ENCODE data around the gene ABL2. TPM values are rescaled to one million over a fixed set of nuclear protein-coding genes. Genes with fewer than 3 reads are reported as not detected.
"Not testable (repeated sequence)": the region's sequence is repeated elsewhere in the genome, so short reads cannot be mapped to it uniquely, and the experiment has no call there.

Gene ABL2
- total and polyA plus RNA-seq, 12 donors: 2.5 to 14.4 (median 10.9) TPM

GRCh38 chr1:179178183-179178582 is 51.3 kb downstream of the ABL2 start:
- H3K27ac ChIP-seq: no peak overlapping the region
- WGBS, 2 donors: 90 to 94% methylated on average over 4 of the region's 4 CpGs
- no peaks in the 10 kb centered on the region for H3K9me3 ChIP-seq
- H3K36me3 ChIP-seq: no peaks in the 10 kb centered on the region
- H3K4me1 ChIP-seq: peaks cover 0 to 49% (median 33%) of the 10 kb centered on the region in 9 donors
- no peak for TF ChIP-seq CTCF (IDR thresholded peaks at IDR 0.05)
- H3K4me3 ChIP-seq: no peak overlapping the region
- no peaks in the 10 kb centered on the region for H3K27me3 ChIP-seq
- intact Hi-C loops (cut with DNase I): no loop called here
- DNase-seq: no peak
- no peak for ATAC-seq

- no peak for TF ChIP-seq CTCF (IDR thresholded peaks at IDR 0.05)
- 96 to 99% methylated on average over 2 of the region's 2 CpGs for WGBS, 2 donors
- Histone ChIP-seq H3K27ac (peak overlapping the region in 1 of 10 donors; percentile 2), H3K9me3 (no peaks in the 10 kb centered on the region), H3K4me3 (no peak overlapping the region), H3K27me3 (no peaks in the 10 kb centered on the region), H3K36me3 (no peaks in the 10 kb centered on the region), H3K4me1 (peaks cover 0 to 49% (median 33%) of the 10 kb centered on the region in 9 donors)
- intact Hi-C loops (cut with DNase I): no loop called here
- DNase-seq (no peak), ATAC-seq (no peak)
Measured at GRCh38 chr1:179177615-179178014, 51.9 kb downstream of the ABL2 start.

DNA sequence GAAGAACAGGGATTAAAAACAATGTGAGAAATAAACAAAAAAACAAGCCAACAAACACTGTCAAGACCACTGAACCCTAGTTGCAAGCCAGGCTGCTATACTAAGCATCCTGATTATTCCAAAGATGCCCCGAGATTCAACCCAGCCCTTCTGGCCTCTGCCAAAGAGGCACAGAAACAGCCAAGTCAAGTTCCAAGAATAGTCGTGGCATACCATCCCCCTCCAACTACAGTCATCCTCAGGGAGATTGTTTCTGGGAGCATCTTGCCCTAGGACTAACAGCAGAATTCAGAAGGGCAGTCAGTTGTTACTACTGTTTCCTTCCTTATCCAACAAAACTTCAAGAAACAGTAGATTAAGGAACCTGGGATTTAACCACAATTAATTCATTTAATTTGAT is 52.3 kb downstream of the ABL2 start:
- Histone ChIP-seq H3K27ac (peak overlapping the region in 4 of 10 donors; percentile 2 to 24 (median 16)), H3K9me3 (no peaks in the 10 kb centered on the region), H3K4me1 (peaks cover 0 to 49% (median 33%) of the 10 kb centered on the region in 9 donors), H3K27me3 (no peaks in the 10 kb centered on the region), H3K36me3 (no peaks in the 10 kb centered on the region), H3K4me3 (no peak overlapping the region)
- DNase-seq: peak in 1 of 2 donors; percentile 30
- peak; percentile 31 to 80 (median 60) for ATAC-seq
- no peak for TF ChIP-seq CTCF (IDR thresholded peaks at IDR 0.05)
- intact Hi-C loops (cut with DNase I): no loop called here
- 5 to 14% methylated on average over 2 of the region's 2 CpGs for WGBS, 2 donors

DNA sequence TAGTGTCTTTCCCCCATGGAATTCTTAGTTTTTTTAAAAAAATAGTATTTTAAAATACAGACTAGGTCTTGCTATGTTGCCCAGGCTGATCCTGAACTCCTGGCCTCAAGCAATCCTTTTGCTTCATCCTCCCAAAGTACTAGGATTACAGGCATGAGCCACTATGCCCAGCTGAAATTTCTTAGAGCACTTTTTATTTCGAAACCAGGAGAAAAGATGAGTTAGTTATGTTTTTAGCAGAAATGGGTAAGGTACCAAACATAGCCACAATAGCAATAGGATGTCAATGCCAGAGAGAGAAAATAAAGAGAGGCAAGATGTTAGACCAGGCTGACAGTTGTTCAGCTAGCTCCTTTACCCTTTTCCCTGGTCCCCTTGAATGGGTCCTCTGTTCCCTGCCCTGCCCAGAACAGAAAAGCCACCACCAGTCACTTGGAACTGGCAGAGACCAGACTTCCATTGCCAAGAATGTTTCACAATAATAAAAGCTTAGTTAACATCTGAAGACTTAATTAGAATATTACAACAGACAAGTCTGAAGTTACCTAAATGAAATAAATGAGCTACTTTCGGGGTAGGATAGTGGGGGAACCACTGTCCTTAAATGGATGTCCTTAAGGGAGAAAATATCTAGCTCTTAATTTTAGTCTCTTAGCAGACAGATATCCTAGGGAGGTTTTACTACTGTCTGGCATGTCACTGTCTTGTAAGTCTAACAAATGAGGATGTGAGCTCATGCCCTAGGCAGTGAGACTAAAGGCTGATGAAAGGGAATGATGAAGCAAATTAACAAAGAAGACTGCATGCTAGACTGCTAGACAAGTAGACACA is 54.3 kb downstream of the ABL2 start:
- no peak for DNase-seq
- 64 to 72% methylated on average over 2 of the region's 2 CpGs for WGBS, 2 donors
- no peaks in the 10 kb centered on the region for H3K27me3 ChIP-seq
- peak overlapping the region in 8 of 10 donors; percentile 1 to 77 (median 40) for H3K27ac ChIP-seq
- TF ChIP-seq CTCF (IDR thresholded peaks at IDR 0.05): no peak
- ATAC-seq: peak; percentile 69 to 90 (median 76)
- intact Hi-C loops (cut with DNase I): no loop called here
- H3K4me1 ChIP-seq: peaks cover 0 to 54% (median 35%) of the 10 kb centered on the region in 9 donors
- H3K36me3 ChIP-seq: no peaks in the 10 kb centered on the region
- H3K9me3 ChIP-seq: no peaks in the 10 kb centered on the region
- H3K4me3 ChIP-seq: no peak overlapping the region

DNA sequence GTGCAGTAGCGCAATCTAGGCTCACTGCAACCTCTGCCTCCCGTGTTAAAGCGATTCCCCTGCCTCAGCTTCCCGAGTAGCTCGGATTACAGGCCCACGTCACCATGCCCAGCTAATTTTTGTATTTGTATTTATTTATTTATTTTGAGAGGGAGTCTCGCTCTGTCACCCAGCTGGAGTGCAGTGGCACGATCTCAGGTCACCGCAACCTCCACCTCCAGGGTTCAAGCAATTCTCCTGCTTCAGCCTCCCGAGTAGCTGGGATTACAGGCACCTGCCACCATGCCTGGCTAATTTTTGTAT is 59.1 kb downstream of the ABL2 start:
- Histone ChIP-seq H3K27ac (peak overlapping the region in 1 of 10 donors; percentile 7), H3K4me1 (peaks cover 0 to 34% (median 10%) of the 10 kb centered on the region in 9 donors)
- H3K36me3 ChIP-seq; DNase-seq; H3K9me3 ChIP-seq; H3K4me3 ChIP-seq; intact Hi-C loops (cut with DNase I); ATAC-seq; H3K27me3 ChIP-seq: not testable (repeated sequence)
- 98 to 99% methylated on average over 10 of the region's 10 CpGs for WGBS, 2 donors

All from heart right ventricle (tissue), 16 donors.